ENCODE data around the gene C1orf53. TPM values are rescaled to one million over a fixed set of nuclear protein-coding genes. Genes with fewer than 3 reads are reported as not detected.

C1orf53 gene
- total RNA-seq, 1 donor from 2014 or later: 6.4 TPM

GRCh38 chr1:197908716-197909220 is 6.3 kb downstream of the C1orf53 start:
- no peak for DNase-seq (ENCODE audit: low spot score)

GRCh38 chr1:197909384-197909783 is 7.0 kb downstream of the C1orf53 start:
- no peak for DNase-seq (ENCODE audit: low spot score)

GRCh38 chr1:197910120-197910991 is 7.9 kb downstream of the C1orf53 start:
- no peak for DNase-seq (ENCODE audit: low spot score)

GRCh38 chr1:197911111-197911856 is 8.9 kb downstream of the C1orf53 start:
- DNase-seq (ENCODE audit: low spot score): no peak

- DNase-seq (ENCODE audit: low spot score): no peak
These were observed 9.6 kb downstream of the C1orf53 start for GRCh38 chr1:197911857-197912696.

- DNase-seq (ENCODE audit: low spot score): no peak
These were observed 10.5 kb downstream of the C1orf53 start for GRCh38 chr1:197912739-197913494.

- DNase-seq (ENCODE audit: low spot score): no peak
These were observed 11.3 kb downstream of the C1orf53 start for GRCh38 chr1:197913495-197914276.

- DNase-seq (ENCODE audit: low spot score): no peak
These were observed 12.1 kb downstream of the C1orf53 start for GRCh38 chr1:197914510-197914909.

GRCh38 chr1:197915260-197915861 is 12.9 kb downstream of the C1orf53 start:
- no peak for DNase-seq (ENCODE audit: low spot score)

- no peak for DNase-seq (ENCODE audit: low spot score)
These were observed 13.6 kb downstream of the C1orf53 start for GRCh38 chr1:197915862-197916499.

GRCh38 chr1:197916500-197916983 is 14.1 kb downstream of the C1orf53 start:
- DNase-seq (ENCODE audit: low spot score): no peak

- no peak for DNase-seq (ENCODE audit: low spot score)
These were observed 15.6 kb downstream of the C1orf53 start for GRCh38 chr1:197917805-197918651.

GRCh38 chr1:197918807-197919345 is 16.4 kb downstream of the C1orf53 start:
- DNase-seq (ENCODE audit: low spot score): no peak

GRCh38 chr1:197919346-197920066 is 17.1 kb downstream of the C1orf53 start:
- no peak for DNase-seq (ENCODE audit: low spot score)

GRCh38 chr1:197920067-197920396 is 17.6 kb downstream of the C1orf53 start:
- no peak for DNase-seq (ENCODE audit: low spot score)

- DNase-seq (ENCODE audit: low spot score): no peak
These were observed 18.1 kb downstream of the C1orf53 start for GRCh38 chr1:197920414-197921117.

Measured in mucosa of gallbladder (tissue), 1 donor.